SIG-M5 treated with dmso at 0.1 percent for 504 hours (cell line): ENCODE results near the gene NSMF.

Experiments used
- DNase-seq: peaks from one replicate; lab custom pipeline; 2025; ENCODE audit not compliant: unreplicated experiment; lab: John Stamatoyannopoulos, UW

Gene NSMF

GRCh38 chr9:137492464-137493363 lies 33.6 kb upstream of the NSMF start:
- DNase-seq = no peak

DNA sequence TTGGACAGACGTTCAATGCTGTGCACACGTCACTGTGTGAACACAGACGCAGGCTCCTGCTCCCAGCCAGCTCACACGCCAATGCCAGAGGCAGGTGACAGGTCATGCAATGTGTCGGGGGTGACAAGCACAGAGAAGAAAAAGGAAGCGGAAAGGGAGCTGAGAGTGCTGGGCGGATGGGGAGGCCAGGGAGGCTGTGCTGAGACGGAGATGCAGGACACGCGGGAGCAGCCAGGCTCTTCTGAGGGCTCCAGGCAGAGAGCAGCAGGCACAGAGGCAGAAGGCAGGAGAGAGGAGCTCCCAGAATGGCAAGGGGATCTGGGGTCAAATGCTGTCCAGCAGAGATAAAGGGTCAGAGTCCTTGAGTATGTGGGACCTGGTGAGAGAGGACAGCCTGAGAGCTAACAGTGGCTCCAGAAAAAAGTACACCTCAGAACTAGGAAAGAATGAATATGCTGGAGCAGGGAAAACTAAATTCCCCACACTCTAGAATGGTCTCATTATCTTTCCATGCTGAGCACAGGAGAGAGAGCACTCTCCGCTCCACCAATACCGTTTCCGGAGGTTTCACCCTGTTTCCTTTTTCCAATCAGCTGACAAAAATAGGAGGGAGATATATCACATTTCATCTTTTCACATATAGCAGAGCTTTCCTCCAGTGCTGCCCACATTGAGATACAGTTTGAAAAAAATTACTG lies 32.8 kb upstream of the NSMF start:
- DNase-seq = no peak

DNA sequence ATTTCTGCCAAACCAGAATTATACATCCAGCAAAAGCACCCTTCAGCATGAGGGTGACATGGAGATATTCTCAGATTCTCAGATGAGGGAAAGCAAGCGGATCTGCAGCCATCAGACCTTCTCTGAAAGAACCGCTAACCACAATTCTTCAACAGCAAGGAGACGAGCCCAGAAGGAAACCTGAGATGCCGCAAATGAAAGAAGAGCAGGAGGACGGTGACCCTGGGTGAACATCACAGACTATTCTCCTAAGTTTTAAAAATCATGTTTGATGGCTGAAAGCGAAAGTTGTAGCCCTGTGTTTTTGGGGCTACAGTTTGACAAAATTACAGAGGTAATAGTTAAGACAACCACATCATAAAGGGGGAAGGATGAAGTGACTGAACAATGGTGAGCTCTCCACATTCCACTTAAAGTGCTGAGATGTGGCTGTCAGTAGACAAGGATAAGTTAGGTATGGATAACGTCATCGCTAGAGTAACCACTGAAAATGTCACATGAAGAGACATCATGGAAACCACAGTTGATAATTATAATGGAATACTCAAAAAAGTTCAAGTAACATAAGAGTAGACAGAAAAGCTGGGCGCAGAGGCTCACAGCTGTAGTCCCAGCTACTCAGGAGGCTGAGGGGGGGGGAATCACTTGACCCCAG lies 31.5 kb upstream of the NSMF start:
- no peak for DNase-seq

DNA sequence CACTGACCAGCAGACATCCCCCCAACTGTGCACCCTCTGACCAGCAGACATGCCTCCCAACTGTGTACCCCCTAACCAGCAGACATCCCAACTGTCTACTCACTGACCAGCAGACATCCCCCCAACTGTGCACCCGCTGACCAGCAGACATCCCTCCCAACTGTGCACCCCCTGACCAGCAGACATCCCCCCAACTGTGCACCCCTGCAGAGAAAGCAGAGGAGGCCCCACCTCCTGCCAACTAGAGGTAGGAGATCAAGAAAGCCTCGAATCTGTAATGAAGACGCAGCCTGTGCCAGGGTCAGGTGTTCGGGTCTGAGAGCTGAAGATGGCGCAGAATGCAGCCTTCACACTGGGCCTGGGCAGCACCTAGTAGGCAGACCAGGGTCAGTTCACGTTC lies 29.8 kb upstream of the NSMF start:
- DNase-seq = no peak

GRCh38 chr9:137488327-137488653 lies 29.2 kb upstream of the NSMF start:
- no peak for DNase-seq

GRCh38 chr9:137487454-137488326 lies 28.6 kb upstream of the NSMF start:
- DNase-seq = no peak

- DNase-seq = no peak
These were observed 27.7 kb upstream of the NSMF start for GRCh38 chr9:137486545-137487453.

DNA sequence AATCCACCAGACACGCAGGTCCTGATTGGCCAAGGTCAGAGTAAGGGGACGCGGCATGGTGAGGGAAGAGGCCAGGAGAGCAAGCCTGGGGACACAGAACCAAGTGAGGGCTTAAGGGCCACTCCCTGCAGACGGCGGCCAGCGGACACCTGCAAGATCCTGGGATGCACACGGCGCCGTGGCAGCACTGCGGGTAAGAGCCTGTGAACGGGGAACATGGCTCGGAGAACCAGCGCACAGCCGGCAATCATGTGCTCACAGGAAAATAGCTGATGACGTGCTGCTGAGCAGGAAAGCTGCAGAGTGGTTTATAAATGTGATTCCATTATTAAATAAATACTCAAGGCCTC lies 27.0 kb upstream of the NSMF start:
- DNase-seq = no peak

DNA sequence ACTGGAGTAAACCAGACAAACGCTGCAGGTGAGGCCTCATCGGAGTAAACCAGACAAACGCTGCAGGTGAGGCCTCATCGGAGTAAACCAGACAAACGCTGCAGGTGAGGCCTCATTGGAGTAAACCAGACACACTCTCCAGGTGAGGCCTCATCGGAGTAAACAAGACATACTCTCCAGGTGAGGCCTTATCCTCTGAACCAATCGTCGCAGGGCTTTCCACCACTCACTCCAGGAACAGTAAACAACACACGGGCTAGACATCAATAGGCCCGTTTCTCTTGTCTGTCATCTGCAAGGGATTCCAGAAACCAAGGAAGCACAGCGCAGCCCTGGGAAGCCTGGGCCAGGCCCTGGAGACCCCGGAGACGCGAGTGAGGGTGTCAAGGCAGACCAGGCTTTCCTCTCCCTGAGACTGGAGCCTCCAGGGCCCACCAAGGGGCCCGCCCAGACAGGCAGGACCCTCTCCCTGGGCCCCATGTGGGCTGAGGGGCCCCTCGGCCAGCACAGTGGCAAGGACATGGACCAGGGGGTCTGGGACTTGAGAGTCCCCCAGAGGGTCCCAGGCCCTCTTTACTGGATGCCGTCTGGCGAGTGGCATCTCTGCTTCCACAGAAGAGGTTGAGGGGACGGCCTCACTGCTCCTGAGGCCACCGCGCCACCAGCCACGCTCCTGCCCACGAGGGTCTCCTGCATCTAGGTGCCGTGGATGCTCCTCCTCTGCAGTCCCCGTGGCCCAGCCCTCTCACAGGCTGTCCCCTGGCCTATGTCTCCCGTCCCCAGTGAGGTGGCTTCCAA lies 26.4 kb upstream of the NSMF start:
- DNase-seq = no peak

DNA sequence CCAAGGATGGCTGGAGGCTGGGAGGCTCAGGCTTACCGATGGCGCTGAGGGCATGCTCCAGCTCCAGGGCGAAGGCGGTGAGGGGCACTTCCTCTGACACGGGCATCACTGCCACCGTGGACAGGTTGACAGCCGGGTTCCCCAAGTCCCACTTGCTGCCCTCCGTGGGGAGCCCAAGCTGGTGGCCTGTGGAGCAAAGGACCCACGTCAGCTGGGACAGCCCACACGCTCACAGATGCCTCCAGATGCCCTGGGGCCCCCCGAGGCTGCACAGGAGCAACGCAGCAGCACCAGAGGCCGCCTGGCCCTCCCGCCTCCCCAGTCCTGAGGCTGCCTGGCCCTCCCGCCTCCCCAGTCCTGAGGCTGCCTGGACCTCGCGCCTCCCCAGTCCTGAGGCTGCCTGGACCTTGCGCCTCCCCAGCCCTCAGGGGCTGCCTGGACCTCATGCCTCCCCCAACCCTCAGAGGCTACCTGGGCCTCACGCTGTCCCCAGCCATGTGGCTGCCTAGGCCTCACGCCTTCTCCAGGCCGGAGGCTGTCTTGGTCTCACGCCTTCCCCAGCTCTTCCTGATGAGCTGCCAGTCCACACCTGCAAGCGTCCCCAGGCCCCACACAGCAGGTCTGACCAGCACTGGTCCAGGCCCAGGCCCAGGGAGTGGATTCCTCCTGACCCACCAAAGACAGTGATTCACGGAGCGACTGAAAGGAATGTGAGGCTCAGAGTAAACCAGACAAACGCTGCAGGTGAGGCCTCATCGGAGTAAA lies 25.6 kb upstream of the NSMF start:
- DNase-seq = no peak

- DNase-seq = peak; percentile 34
These were observed 23.1 kb upstream of the NSMF start for GRCh38 chr9:137482094-137482781.

- no peak for DNase-seq
These were observed 21.9 kb upstream of the NSMF start for GRCh38 chr9:137480686-137481683.

- DNase-seq = no peak
These were observed 21.0 kb upstream of the NSMF start for GRCh38 chr9:137479892-137480685.

DNA sequence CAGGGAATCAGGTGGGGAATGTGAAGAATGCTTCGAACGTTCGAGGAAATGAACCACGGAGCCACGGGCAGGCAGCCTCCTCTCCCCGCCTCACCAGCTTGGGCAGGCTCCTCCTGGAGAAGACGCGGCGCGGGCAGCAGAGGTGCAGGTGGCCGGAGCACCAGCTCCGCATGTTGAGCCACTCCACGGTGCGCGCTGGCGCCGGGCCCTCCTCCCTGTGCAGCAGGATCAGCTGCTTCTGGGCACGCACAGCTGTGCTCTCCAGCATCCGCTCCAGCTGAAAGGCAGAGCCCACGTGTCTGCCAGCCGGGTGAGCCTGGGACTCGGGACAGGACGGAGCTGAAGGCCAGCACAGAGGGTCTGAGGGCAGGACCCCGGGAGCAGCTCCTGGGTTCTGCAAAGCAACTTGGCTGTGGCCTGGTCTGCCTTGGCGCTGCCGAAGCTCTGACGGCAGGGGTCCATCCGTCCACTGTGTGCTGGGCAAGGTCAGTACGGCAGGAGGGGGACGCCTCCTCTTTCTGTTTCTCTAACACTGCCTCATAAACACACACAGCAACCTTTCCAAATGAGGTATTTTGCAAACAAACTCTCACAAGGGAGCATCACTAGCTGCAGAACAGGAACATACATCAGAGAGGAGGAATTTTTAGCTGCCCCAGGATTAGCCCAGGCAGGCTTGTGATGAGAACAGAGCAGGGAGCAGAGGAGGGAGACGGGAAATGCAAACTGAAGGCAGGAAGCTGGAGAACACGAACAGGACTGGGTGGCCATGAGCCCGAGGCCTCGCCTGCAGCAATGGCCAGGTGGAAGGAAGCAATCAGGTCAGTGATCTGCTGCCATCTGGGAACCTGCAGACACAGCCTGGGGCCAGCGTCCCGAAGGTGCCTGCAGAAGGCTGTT lies 20.1 kb upstream of the NSMF start:
- DNase-seq = no peak

DNA sequence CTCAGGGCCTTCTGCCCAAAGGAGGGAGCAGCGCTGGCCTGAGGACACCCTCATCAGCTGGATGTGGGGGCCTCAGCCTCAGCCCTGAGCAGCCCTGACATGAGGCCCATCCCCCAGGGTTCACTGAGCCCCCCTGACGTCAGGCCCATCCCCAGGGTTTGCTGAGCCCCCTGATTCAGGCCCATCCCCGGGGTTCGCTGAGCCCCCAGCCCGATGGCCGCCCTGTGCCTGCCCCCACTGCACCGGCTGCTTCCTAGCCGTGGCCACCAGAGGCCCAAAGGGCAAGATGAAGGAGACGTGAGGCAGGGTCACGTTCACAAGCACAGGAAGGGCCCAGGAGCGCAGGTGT lies 19.5 kb upstream of the NSMF start:
- DNase-seq = no peak
